Right lobe of liver (tissue), 4 donors: Measurements from ENCODE around the gene ZCCHC14.
"Not testable (repeated sequence)": the region's sequence is repeated elsewhere in the genome, so short reads cannot be mapped to it uniquely, and the experiment has no call there.

Source experiments
- CTCF ChIP-seq, 4 donors: fragments of 200-600 bp in 3 of 4; fragments of 450-650 bp in 1 of 4; IDR thresholded peaks; one replicate each; pipeline versions ENCODE4 v1.5.1 to v1.8.0; 2016 to 2022; ENCODE audit warnings: antibody characterized with exemption in 4 of 4, mild to moderate bottlenecking in 2 of 4
- POLR2A ChIP-seq: fragments of 450-650 bp; IDR thresholded peaks from one replicate; pipeline ENCODE4 v1.6.1; 2017; ENCODE audit warnings: antibody characterized with exemption, mild to moderate bottlenecking
- donor health status: DM: no; HTN: no; CAD: no.
- donor health status: DM: no; HTN: no; CAD: no.
- donor health status: DM: no; HTN: yes; CAD: no.

GRCh38 chr16:87482670-87483069 lies 10.2 kb downstream of the ZCCHC14 start:
- TF ChIP-seq CTCF (IDR thresholded peaks at IDR 0.05); POLR2A: not testable (repeated sequence)
